ENCODE results near the gene TMEM178A. TPM values are rescaled to one million over a fixed set of nuclear protein-coding genes. Genes with fewer than 3 reads are reported as not detected.
A peak's percentile ranks its signal among the peaks of the same experiment; 100 is the strongest.
"Not testable (repeated sequence)": the region's sequence is repeated elsewhere in the genome, so short reads cannot be mapped to it uniquely, and the experiment has no call there.

The TMEM178A gene
- total and polyA plus RNA-seq, 9 donors, result 5.7 to 18.5 (median 14.5) TPM

GRCh38 chr2:39628346-39628745 is 37.4 kb upstream of the TMEM178A start:
- not testable (repeated sequence) for H3K27me3 ChIP-seq (ENCODE audit: control insufficient read depth, insufficient read depth, low read length); H3K4me1 ChIP-seq (ENCODE audit: control insufficient read depth, insufficient read depth, low read length); H3K4me3 ChIP-seq (ENCODE audit: low read length); H3K36me3 ChIP-seq (ENCODE audit: control insufficient read depth, insufficient read depth, low read length); H3K9me3 ChIP-seq (replicated peaks; ENCODE audit: control insufficient read depth, low read depth, low read length); H3K27ac ChIP-seq (ENCODE audit: low read length); DNase-seq
- 96% methylated on average over 10 of the region's 28 CpGs for WGBS (ENCODE audit: insufficient coverage)

- Histone ChIP-seq H3K27me3 (ENCODE audit: control insufficient read depth, insufficient read depth, low read length) (no peaks in the 10 kb centered on the region), H3K36me3 (ENCODE audit: control insufficient read depth, insufficient read depth, low read length) (no peaks in the 10 kb centered on the region)
- no CpG with 5 or more reads among the region's 3 CpGs for WGBS (ENCODE audit: insufficient coverage)
Observed at GRCh38 chr2:39629646-39630045, 36.1 kb upstream of the TMEM178A start.

GRCh38 chr2:39631256-39631655 is 34.5 kb upstream of the TMEM178A start:
- no CpG with 5 or more reads among the region's 3 CpGs for WGBS (ENCODE audit: insufficient coverage)
- no peaks in the 10 kb centered on the region for H3K4me1 ChIP-seq (ENCODE audit: control insufficient read depth, insufficient read depth, low read length)
- H3K4me3 ChIP-seq (ENCODE audit: low read length), result no peak overlapping the region
- H3K27ac ChIP-seq (ENCODE audit: low read length), result no peak overlapping the region
- no peaks in the 10 kb centered on the region for H3K9me3 ChIP-seq (replicated peaks; ENCODE audit: control insufficient read depth, low read depth, low read length)
- no peaks in the 10 kb centered on the region for H3K36me3 ChIP-seq (ENCODE audit: control insufficient read depth, insufficient read depth, low read length)
- H3K27me3 ChIP-seq (ENCODE audit: control insufficient read depth, insufficient read depth, low read length), result no peaks in the 10 kb centered on the region
- no peak for DNase-seq

More at GRCh38 chr2:39629646-39630045, 36.1 kb upstream of the TMEM178A start:
- no peak overlapping the region for H3K4me3 ChIP-seq (ENCODE audit: low read length)
- H3K4me1 ChIP-seq (ENCODE audit: control insufficient read depth, insufficient read depth, low read length), result no peaks in the 10 kb centered on the region
- no peak overlapping the region for H3K27ac ChIP-seq (ENCODE audit: low read length)
- no peaks in the 10 kb centered on the region for H3K9me3 ChIP-seq (replicated peaks; ENCODE audit: control insufficient read depth, low read depth, low read length)
- DNase-seq, result no peak

GRCh38 chr2:39631718-39632117 is 34.0 kb upstream of the TMEM178A start:
- Histone ChIP-seq H3K9me3 (replicated peaks; ENCODE audit: control insufficient read depth, low read depth, low read length) (no peaks in the 10 kb centered on the region), H3K27me3 (ENCODE audit: control insufficient read depth, insufficient read depth, low read length) (no peaks in the 10 kb centered on the region), H3K27ac (ENCODE audit: low read length) (no peak overlapping the region), H3K4me1 (ENCODE audit: control insufficient read depth, insufficient read depth, low read length) (no peaks in the 10 kb centered on the region), H3K4me3 (ENCODE audit: low read length) (no peak overlapping the region), H3K36me3 (ENCODE audit: control insufficient read depth, insufficient read depth, low read length) (no peaks in the 10 kb centered on the region)
- DNase-seq, result no peak
- no CpG with 5 or more reads among the region's 3 CpGs for WGBS (ENCODE audit: insufficient coverage)

- no peak for DNase-seq
- H3K27me3 ChIP-seq (ENCODE audit: control insufficient read depth, insufficient read depth, low read length), result no peaks in the 10 kb centered on the region
- 95% methylated on average over 3 of the region's 4 CpGs for WGBS (ENCODE audit: insufficient coverage)
- no peaks in the 10 kb centered on the region for H3K4me1 ChIP-seq (ENCODE audit: control insufficient read depth, insufficient read depth, low read length)
- H3K27ac ChIP-seq (ENCODE audit: low read length), result no peak overlapping the region
- no peaks in the 10 kb centered on the region for H3K9me3 ChIP-seq (replicated peaks; ENCODE audit: control insufficient read depth, low read depth, low read length)
- no peak overlapping the region for H3K4me3 ChIP-seq (ENCODE audit: low read length)
- no peaks in the 10 kb centered on the region for H3K36me3 ChIP-seq (ENCODE audit: control insufficient read depth, insufficient read depth, low read length)
Observed at GRCh38 chr2:39632876-39633275, 32.8 kb upstream of the TMEM178A start.

GRCh38 chr2:39636306-39636705 is 29.4 kb upstream of the TMEM178A start:
- no peaks in the 10 kb centered on the region for H3K4me1 ChIP-seq (ENCODE audit: control insufficient read depth, insufficient read depth, low read length)
- no peaks in the 10 kb centered on the region for H3K9me3 ChIP-seq (replicated peaks; ENCODE audit: control insufficient read depth, low read depth, low read length)
- H3K36me3 ChIP-seq (ENCODE audit: control insufficient read depth, insufficient read depth, low read length), result no peaks in the 10 kb centered on the region
- peak; percentile 29 for DNase-seq
- H3K27ac ChIP-seq (ENCODE audit: low read length), result no peak overlapping the region
- no peak overlapping the region for H3K4me3 ChIP-seq (ENCODE audit: low read length)
- H3K27me3 ChIP-seq (ENCODE audit: control insufficient read depth, insufficient read depth, low read length), result no peaks in the 10 kb centered on the region
- 40% methylated on average over 1 of the region's 3 CpGs for WGBS (ENCODE audit: insufficient coverage)

GRCh38 chr2:39638581-39638980 is 27.1 kb upstream of the TMEM178A start:
- peaks cover 8% of the 10 kb centered on the region for H3K4me1 ChIP-seq (ENCODE audit: control insufficient read depth, insufficient read depth, low read length)
- WGBS (ENCODE audit: insufficient coverage), result no CpG with 5 or more reads among the region's 3 CpGs
- H3K27ac ChIP-seq (ENCODE audit: low read length), result no peak overlapping the region
- no peak overlapping the region for H3K4me3 ChIP-seq (ENCODE audit: low read length)
- peak; percentile 65 for DNase-seq
- H3K36me3 ChIP-seq (ENCODE audit: control insufficient read depth, insufficient read depth, low read length), result no peaks in the 10 kb centered on the region
- H3K9me3 ChIP-seq (replicated peaks; ENCODE audit: control insufficient read depth, low read depth, low read length), result no peaks in the 10 kb centered on the region
- no peaks in the 10 kb centered on the region for H3K27me3 ChIP-seq (ENCODE audit: control insufficient read depth, insufficient read depth, low read length)

- Histone ChIP-seq H3K27me3 (ENCODE audit: control insufficient read depth, insufficient read depth, low read length) (no peaks in the 10 kb centered on the region), H3K36me3 (ENCODE audit: control insufficient read depth, insufficient read depth, low read length) (no peaks in the 10 kb centered on the region), H3K27ac (ENCODE audit: low read length) (no peak overlapping the region), H3K4me1 (ENCODE audit: control insufficient read depth, insufficient read depth, low read length) (peaks cover 8% of the 10 kb centered on the region), H3K4me3 (ENCODE audit: low read length) (no peak overlapping the region), H3K9me3 (replicated peaks; ENCODE audit: control insufficient read depth, low read depth, low read length) (no peaks in the 10 kb centered on the region)
- WGBS (ENCODE audit: insufficient coverage), result 76% methylated on average over 2 of the region's 2 CpGs
- no peak for DNase-seq
Observed at GRCh38 chr2:39640107-39640506, 25.6 kb upstream of the TMEM178A start.

GRCh38 chr2:39640681-39641080 is 25.0 kb upstream of the TMEM178A start:
- DNase-seq, result no peak
- H3K4me3 ChIP-seq (ENCODE audit: low read length), result no peak overlapping the region
- H3K27ac ChIP-seq (ENCODE audit: low read length), result no peak overlapping the region
- H3K9me3 ChIP-seq (replicated peaks; ENCODE audit: control insufficient read depth, low read depth, low read length), result no peaks in the 10 kb centered on the region
- H3K36me3 ChIP-seq (ENCODE audit: control insufficient read depth, insufficient read depth, low read length), result no peaks in the 10 kb centered on the region
- WGBS (ENCODE audit: insufficient coverage), result no CpG with 5 or more reads among the region's 2 CpGs
- H3K4me1 ChIP-seq (ENCODE audit: control insufficient read depth, insufficient read depth, low read length), result peaks cover 8% of the 10 kb centered on the region
- no peaks in the 10 kb centered on the region for H3K27me3 ChIP-seq (ENCODE audit: control insufficient read depth, insufficient read depth, low read length)

GRCh38 chr2:39641635-39642034 is 24.1 kb upstream of the TMEM178A start:
- no peaks in the 10 kb centered on the region for H3K36me3 ChIP-seq (ENCODE audit: control insufficient read depth, insufficient read depth, low read length)
- H3K9me3 ChIP-seq (replicated peaks; ENCODE audit: control insufficient read depth, low read depth, low read length), result no peaks in the 10 kb centered on the region
- no CpG with 5 or more reads among the region's 1 CpG for WGBS (ENCODE audit: insufficient coverage)
- no peak for DNase-seq
- H3K27ac ChIP-seq (ENCODE audit: low read length), result no peak overlapping the region
- H3K4me3 ChIP-seq (ENCODE audit: low read length), result no peak overlapping the region
- H3K4me1 ChIP-seq (ENCODE audit: control insufficient read depth, insufficient read depth, low read length), result peaks cover 8% of the 10 kb centered on the region
- H3K27me3 ChIP-seq (ENCODE audit: control insufficient read depth, insufficient read depth, low read length), result no peaks in the 10 kb centered on the region

- no peak overlapping the region for H3K4me3 ChIP-seq (ENCODE audit: low read length)
- H3K27ac ChIP-seq (ENCODE audit: low read length), result no peak overlapping the region
- no peaks in the 10 kb centered on the region for H3K27me3 ChIP-seq (ENCODE audit: control insufficient read depth, insufficient read depth, low read length)
- peak; percentile 65 for DNase-seq
- WGBS (ENCODE audit: insufficient coverage), result no CpG with 5 or more reads among the region's 6 CpGs
- H3K36me3 ChIP-seq (ENCODE audit: control insufficient read depth, insufficient read depth, low read length), result no peaks in the 10 kb centered on the region
- no peaks in the 10 kb centered on the region for H3K9me3 ChIP-seq (replicated peaks; ENCODE audit: control insufficient read depth, low read depth, low read length)
- H3K4me1 ChIP-seq (ENCODE audit: control insufficient read depth, insufficient read depth, low read length), result peaks cover 8% of the 10 kb centered on the region
Observed at GRCh38 chr2:39642051-39642718, 23.5 kb upstream of the TMEM178A start.

Measured in muscle of leg (tissue), 11 donors.